ENCODE measurements around the gene MAPK8IP1.
A peak's percentile ranks its signal among the peaks of the same experiment; 100 is the strongest.

MAPK8IP1 gene

DNA sequence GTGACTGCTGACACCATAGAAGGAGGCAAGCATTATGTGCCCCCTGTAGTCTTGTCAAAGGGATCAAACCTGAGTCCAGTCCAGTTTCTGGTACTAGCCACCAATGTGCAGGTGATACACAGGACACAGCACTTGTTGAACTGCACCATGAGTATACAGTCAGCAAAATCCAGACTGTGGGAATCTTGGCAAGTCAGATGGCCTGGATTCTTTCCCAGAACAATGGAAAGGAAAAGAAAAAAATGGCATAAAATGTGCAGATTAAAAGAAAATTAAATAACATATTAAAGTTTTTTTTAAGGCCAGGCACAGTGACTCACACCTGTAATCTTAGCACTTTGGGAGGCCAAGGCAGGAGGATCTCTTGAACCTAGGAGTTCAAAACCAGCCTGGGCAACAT lies 21.4 kb upstream of the MAPK8IP1 start:
- Mint-ChIP-seq H3K27me3 (ENCODE audit: low read depth, poor library complexity) (peaks cover 3% of the 10 kb centered on the region), H3K36me3 (ENCODE audit: low read depth) (peaks cover 45% of the 10 kb centered on the region), H3K27ac (no peak overlapping the region), H3K9me3 (no peaks in the 10 kb centered on the region), H3K4me1 (peaks cover 17% of the 10 kb centered on the region), H3K4me3 (no peak overlapping the region)
- TF ChIP-seq, protein P1, sequence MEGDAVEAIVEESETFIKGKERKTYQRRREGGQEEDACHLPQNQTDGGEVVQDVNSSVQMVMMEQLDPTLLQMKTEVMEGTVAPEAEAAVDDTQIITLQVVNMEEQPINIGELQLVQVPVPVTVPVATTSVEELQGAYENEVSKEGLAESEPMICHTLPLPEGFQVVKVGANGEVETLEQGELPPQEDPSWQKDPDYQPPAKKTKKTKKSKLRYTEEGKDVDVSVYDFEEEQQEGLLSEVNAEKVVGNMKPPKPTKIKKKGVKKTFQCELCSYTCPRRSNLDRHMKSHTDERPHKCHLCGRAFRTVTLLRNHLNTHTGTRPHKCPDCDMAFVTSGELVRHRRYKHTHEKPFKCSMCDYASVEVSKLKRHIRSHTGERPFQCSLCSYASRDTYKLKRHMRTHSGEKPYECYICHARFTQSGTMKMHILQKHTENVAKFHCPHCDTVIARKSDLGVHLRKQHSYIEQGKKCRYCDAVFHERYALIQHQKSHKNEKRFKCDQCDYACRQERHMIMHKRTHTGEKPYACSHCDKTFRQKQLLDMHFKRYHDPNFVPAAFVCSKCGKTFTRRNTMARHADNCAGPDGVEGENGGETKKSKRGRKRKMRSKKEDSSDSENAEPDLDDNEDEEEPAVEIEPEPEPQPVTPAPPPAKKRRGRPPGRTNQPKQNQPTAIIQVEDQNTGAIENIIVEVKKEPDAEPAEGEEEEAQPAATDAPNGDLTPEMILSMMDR (IDR thresholded peaks at IDR 0.05): no peak
- no peak for DNase-seq

DNA sequence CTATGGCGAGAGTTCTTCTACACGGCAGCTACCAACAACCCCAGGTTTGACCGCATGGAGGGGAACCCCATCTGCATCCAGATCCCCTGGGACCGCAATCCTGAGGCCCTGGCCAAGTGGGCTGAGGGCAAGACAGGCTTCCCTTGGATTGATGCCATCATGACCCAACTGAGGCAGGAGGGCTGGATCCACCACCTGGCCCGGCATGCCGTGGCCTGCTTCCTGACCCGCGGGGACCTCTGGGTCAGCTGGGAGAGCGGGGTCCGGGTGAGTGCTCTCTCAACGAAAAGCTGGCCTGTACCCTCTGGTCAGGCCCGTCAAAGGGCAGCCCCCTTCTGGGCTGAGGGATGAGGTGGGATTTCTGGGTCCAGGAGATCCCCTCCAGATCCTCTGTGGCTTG lies 15.9 kb upstream of the MAPK8IP1 start:
- Mint-ChIP-seq H3K9me3 (no peaks in the 10 kb centered on the region), H3K4me3 (no peak overlapping the region), H3K27me3 (ENCODE audit: low read depth, poor library complexity) (peaks cover 3% of the 10 kb centered on the region), H3K27ac (no peak overlapping the region), H3K4me1 (peaks cover 9% of the 10 kb centered on the region), H3K36me3 (ENCODE audit: low read depth) (peaks cover 37% of the 10 kb centered on the region)
- DNase-seq: no peak
- TF ChIP-seq, protein P1 (IDR thresholded peaks at IDR 0.05): no peak

DNA sequence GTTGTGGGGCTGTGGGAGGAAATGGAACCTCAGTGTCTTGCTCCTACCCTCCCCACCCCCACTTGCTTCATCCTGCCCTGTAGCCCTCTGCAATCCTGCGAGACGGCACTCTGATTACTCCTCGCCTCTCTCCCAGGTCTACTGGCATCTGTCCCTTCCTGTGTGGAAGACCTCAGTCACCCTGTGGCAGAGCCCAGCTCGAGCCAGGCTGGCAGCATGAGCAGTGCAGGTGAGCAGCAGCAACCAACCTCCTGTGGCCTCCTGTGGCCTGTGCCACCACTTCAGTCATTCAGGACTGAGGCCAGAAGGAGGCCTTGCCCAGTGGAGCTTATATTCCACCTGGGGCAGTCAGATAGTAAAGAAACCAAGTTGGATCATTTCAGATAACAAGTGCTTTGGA lies 14.7 kb upstream of the MAPK8IP1 start:
- Mint-ChIP-seq H3K9me3 (no peaks in the 10 kb centered on the region), H3K27ac (no peak overlapping the region), H3K4me3 (no peak overlapping the region), H3K36me3 (ENCODE audit: low read depth) (peaks cover 33% of the 10 kb centered on the region), H3K27me3 (ENCODE audit: low read depth, poor library complexity) (peaks cover 3% of the 10 kb centered on the region), H3K4me1 (peaks cover 4% of the 10 kb centered on the region)
- TF ChIP-seq, protein P1 (IDR thresholded peaks at IDR 0.05): no peak
- DNase-seq: no peak

DNA sequence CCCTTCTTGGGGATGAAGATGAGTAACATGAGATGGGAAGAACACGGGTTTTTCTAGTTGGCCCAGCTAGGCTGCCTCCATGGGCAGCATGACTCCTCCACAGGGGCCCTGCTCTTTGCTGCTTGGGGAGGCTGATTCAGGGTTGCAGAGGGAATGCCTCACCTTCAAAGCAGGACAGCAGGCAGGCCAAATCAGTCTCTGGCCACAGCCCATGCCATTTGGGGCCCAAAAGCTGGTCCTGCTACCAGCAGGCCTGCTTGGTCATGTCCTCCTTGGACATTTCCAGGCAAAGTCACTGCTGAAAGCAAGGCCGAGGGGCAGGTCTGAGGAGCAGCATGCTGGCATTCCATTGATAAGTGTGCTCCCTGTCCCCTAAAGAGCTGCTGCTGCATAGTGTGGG lies 13.8 kb upstream of the MAPK8IP1 start:
- no peak for DNase-seq
- Mint-ChIP-seq H3K27me3 (ENCODE audit: low read depth, poor library complexity) (no peaks in the 10 kb centered on the region), H3K4me3 (no peak overlapping the region), H3K9me3 (no peaks in the 10 kb centered on the region), H3K4me1 (no peaks in the 10 kb centered on the region), H3K36me3 (ENCODE audit: low read depth) (peaks cover 30% of the 10 kb centered on the region), H3K27ac (peak overlapping the region; percentile 23)
- TF ChIP-seq, protein P1 (IDR thresholded peaks at IDR 0.05): no peak

DNA sequence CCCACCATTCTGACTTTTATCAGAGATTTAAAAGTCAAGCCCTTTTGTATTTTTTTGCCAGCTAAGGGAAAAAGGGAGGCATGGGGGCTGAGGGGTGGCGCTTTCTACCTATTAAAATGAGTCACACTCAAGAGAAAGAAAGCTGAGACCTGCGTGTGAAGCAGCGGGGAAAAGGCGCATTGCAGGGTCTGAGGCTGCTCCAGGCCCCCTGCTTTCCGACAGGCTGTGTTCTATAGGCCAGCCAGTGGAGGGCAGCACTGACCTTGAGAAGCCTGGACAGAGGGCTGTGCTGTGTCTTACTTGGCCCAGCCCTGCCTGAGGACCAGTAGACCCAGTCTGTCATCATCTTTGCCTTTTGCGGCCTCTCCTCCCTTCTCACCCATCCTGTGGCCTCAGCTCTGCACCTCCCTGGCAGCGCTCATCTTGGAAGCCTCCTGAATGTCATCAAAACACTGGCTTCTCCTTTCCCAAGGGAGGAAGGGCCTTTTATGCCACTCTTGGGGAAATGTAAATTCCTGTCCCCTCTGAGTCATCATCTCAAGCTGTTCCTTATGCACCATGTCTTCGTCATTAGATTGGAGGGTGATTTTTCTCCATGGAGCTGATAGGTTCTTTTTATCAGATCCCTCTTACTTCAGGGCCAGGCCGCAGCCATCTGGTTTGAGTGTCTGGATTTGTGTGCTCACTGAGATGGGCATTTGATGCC lies 12.6 kb upstream of the MAPK8IP1 start:
- Mint-ChIP-seq H3K36me3 (ENCODE audit: low read depth) (peaks cover 37% of the 10 kb centered on the region), H3K27me3 (ENCODE audit: low read depth, poor library complexity) (no peaks in the 10 kb centered on the region), H3K4me1 (no peaks in the 10 kb centered on the region), H3K4me3 (no peak overlapping the region), H3K27ac (no peak overlapping the region), H3K9me3 (no peaks in the 10 kb centered on the region)
- TF ChIP-seq, protein P1 (IDR thresholded peaks at IDR 0.05): peak; percentile 80
- DNase-seq: peak; percentile 76

DNA sequence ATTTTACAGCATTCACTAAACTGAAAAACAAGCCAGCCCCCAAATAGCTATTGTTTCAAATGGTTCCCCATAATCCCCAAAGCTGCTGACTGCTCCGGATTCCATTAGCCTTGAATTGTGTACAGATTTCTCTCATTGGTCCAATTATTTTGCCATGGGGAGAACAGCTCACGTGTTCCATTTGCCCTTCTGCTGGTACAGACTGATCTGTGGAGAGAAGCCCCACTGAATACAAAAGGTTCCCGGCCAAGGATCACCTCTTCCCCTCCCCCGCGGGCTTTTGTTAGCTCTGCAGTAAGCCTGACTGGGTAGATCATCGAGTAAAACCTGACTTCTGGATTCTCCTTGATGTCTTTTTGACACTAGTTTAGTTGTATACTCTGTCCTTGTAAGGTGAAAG lies 9.1 kb upstream of the MAPK8IP1 start:
- no peaks in the 10 kb centered on the region for H3K9me3 Mint-ChIP-seq
- peaks cover 7% of the 10 kb centered on the region for H3K4me1 Mint-ChIP-seq
- TF ChIP-seq, protein P1 (IDR thresholded peaks at IDR 0.05): no peak
- H3K27me3 Mint-ChIP-seq (ENCODE audit: low read depth, poor library complexity): no peaks in the 10 kb centered on the region
- DNase-seq: no peak
- peaks cover 38% of the 10 kb centered on the region for H3K36me3 Mint-ChIP-seq (ENCODE audit: low read depth)
- H3K4me3 Mint-ChIP-seq: no peak overlapping the region
- no peak overlapping the region for H3K27ac Mint-ChIP-seq

Measured in nephron progenitor cell (in vitro differentiated cells).